Measurements from ENCODE around the gene ADORA2A.

GRCh38 chr22:24403346-24403745, 24.1 kb upstream of the ADORA2A start:
- TF ChIP-seq CTCF (IDR thresholded peaks at IDR 0.05) (no peak), POLR2A (IDR thresholded peaks at IDR 0.05) (no peak)
